Kidney (tissue), 14 donors: ENCODE results near the gene MRPL17. TPM values are rescaled to one million over a fixed set of nuclear protein-coding genes. Genes with fewer than 3 reads are reported as not detected.
"Not testable (repeated sequence)": the region's sequence is repeated elsewhere in the genome, so short reads cannot be mapped to it uniquely, and the experiment has no call there.

Experiments
- DNase-seq, 5 donors: peaks; one replicate each; pipeline ENCODE4 v3.0.0-alpha.2; 2013 to 2020
- FAIRE-seq: peaks from 2 replicates; lab custom pipeline; 2012; peaks lifted over from hg19 to GRCh38; lab: Jason Lieb, UNC
- H3K27ac ChIP-seq, 2 donors: one replicate each; pipeline ENCODE4 v1.7.0; 2013; ENCODE audit warnings: low read depth in 2 of 2, low read length in 2 of 2, inconsistent platforms in 1 of 2
- H3K27me3 ChIP-seq: one replicate; pipeline ENCODE4 v1.7.1; 2013; ENCODE audit warnings: low read length, inconsistent platforms; ENCODE audit not compliant: control insufficient read depth, insufficient read depth
- H3K36me3 ChIP-seq, 3 donors: one replicate each; pipeline versions ENCODE4 v1.7.0 to v1.7.1; 2013; ENCODE audit warnings: low read length in 3 of 3, control low read depth in 1 of 3, inconsistent platforms in 1 of 3; ENCODE audit not compliant: insufficient read depth in 3 of 3, control insufficient read depth in 2 of 3
- H3K4me1 ChIP-seq, 3 donors: one replicate each; pipeline versions ENCODE4 v1.7.0 to v1.7.1; 2013; ENCODE audit warnings: low read length in 3 of 3, inconsistent platforms in 1 of 3, low read depth in 1 of 3; ENCODE audit not compliant: control insufficient read depth in 2 of 3, insufficient read depth in 2 of 3
- H3K4me3 ChIP-seq, 3 donors: one replicate each; pipeline versions ENCODE4 v1.7.0 to v1.8.1; 2013; ENCODE audit warnings: low read length in 3 of 3, control low read depth in 1 of 3, inconsistent platforms in 1 of 3
- H3K9ac ChIP-seq, 3 donors: one replicate each; pipeline versions ENCODE4 v1.7.0 to v1.7.1; 2013; ENCODE audit warnings: low read length in 3 of 3, control low read depth in 1 of 3, inconsistent platforms in 1 of 3
- H3K9me3 ChIP-seq, 3 donors: one replicate each; pipeline versions ENCODE4 v1.7.0 to v1.7.1; 2013; ENCODE audit warnings: low read length in 3 of 3, control low read depth in 1 of 3, inconsistent platforms in 1 of 3; ENCODE audit not compliant: control insufficient read depth in 2 of 3, insufficient read depth in 1 of 3
- CTCF ChIP-seq: IDR thresholded peaks from 3 replicates; pipeline ENCODE4 v1.5.1; 2012; ENCODE audit warnings: mild to moderate bottlenecking, moderate library complexity, borderline replicate concordance; ENCODE audit not compliant: insufficient read depth; ENCODE audit errors: extremely low read depth
- intact Hi-C: fragments of 100-400 bp; cut with DNase I; formaldehyde crosslinking; loops from one replicate; pipeline ENCODE4 v1.11.1; 2022
- polyA plus RNA-seq: library from polyadenylated mRNA; stranded (reverse); fragments of 350-450 nt; fragmentation: Illumina TruSeq; extraction: RNeasy Lipid Tissue Mini Kit (QIAGEN cat#74804); gene quantifications from one replicate; pipeline ENCODE4 v1.2.3, GENCODE V29; 2014; ENCODE audit warnings: low read depth, low replicate concordance; ENCODE audit not compliant: insufficient read depth
- total RNA-seq: library from RNA; stranded (reverse); fragmentation: NEBNext Ultra II Directional; extraction: Animal tissue kit (Norgen Biotek cat#: 25700); gene quantifications from one replicate; pipeline ENCODE4 v1.2.1, GENCODE V29; 2021
- donor health status: control.
- donor health status: control.
- donor health status: control.
- donor health status: control.
- donor health status: control.
- donor health status: DM: yes; HTN: yes; CAD: no.
- donor health status: Normal renal cell carcinoma (clear cell type).

MRPL17 gene
- total and polyA plus RNA-seq, 2 donors from 2014 or later: 44.0 to 121 TPM

DNA sequence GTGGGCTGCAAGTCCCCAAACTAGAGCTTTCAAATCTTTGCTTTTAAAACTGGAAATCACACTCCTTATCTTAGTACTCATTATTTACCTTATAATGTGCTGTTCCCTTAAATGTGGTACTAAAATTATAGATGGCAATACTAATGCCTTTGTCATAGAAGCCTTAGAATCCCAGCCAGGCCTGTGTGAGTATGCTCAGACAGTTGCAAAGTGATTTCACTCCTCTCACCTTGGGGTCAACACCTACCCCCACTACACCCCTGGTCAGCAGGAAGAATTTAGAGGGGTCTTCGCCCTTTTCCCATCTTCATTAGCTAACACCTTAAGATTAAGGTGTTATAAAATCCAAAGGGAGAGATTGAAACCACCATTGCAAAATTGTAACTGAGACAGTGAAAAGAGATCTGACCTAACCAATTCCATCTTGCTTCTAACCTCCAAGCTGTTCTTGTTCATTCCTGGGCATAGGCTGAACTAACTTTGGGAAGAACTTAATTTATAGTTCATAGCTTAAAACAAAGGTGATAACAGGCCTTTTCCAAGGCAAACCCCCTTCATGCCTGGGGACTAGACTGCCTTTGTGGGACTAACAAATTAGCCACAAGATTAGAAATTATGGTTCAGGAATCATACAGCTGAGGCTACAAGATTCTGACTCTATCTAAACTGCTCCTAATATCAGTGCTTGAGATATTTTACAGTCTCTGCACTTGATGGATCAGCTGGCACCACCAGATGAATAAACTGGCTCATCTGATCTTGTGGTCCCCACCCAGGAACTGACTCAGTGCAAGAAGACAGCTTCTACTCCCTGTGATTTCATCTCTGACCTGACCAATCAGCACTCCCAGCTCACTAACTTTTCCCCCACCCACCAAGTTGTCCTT lies 10.4 kb upstream of the MRPL17 start:
- Histone ChIP-seq H3K27me3 (no peaks in the 10 kb centered on the region), H3K4me3 (no peak overlapping the region), H3K9me3 (no peaks in the 10 kb centered on the region), H3K4me1 (peaks cover 0 to 3% (median 0%) of the 10 kb centered on the region in 3 donors), H3K9ac (no peak overlapping the region), H3K36me3 (no peaks in the 10 kb centered on the region), H3K27ac (no peak overlapping the region)
- intact Hi-C loops: no loop called here
- DNase-seq: no peak
- no peak for TF ChIP-seq CTCF
- FAIRE-seq: no peak

DNA sequence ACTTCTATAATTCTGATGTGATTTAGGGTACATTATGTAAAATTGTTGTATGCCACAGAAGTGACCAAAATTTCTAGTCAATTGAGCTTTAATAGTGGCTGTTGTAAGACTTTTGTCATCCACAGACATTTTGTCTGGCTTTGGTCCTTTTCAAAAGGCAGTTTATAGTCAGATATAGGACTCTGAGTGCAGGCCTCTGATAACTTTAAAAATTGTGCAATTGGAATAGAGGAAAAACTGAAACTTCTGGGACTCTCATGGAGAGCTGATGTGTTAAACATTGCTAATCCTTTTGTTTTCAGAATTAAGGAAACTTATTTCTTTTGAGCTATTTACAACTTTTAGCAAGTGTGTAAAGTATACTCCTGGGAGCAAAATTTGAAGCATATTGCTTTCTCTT lies 9.0 kb upstream of the MRPL17 start:
- no peak for FAIRE-seq
- peaks cover 0 to 3% (median 0%) of the 10 kb centered on the region in 3 donors for H3K4me1 ChIP-seq
- H3K9ac ChIP-seq: no peak overlapping the region
- intact Hi-C loops: no loop called here
- H3K9me3 ChIP-seq: no peaks in the 10 kb centered on the region
- no peaks in the 10 kb centered on the region for H3K36me3 ChIP-seq
- no peak for TF ChIP-seq CTCF
- H3K27me3 ChIP-seq: no peaks in the 10 kb centered on the region
- DNase-seq: no peak
- H3K4me3 ChIP-seq: no peak overlapping the region
- no peak overlapping the region for H3K27ac ChIP-seq

DNA sequence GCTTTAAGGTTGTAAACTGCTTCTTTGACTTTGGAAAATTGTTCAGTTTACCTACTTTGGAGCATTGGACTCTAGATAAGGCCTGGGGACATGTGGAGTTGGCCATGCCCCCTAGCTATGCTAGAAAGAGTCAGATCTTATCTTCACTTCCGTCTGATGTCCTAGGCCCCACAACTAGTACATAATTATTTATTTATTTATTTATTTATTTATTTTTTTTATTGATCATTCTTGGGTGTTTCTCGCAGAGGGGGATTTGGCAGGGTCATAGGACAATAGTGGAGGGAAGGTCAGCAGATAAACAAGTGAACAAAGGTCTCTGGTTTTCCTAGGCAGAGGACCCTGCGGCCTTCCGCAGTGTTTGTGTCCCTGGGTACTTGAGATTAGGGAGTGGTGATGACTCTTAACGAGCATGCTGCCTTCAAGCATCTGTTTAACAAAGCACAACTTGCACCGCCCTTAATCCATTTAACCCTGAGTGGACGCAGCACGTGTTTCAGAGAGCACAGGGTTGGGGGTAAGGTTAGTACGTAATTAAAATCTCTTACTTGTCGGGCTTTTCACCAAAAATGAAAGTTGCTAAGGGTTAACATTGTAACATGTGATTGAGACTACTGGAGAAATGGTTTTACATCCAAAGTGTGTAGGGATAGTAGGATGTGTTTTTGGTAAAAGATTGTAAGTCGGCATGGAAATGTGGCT lies 7.4 kb upstream of the MRPL17 start:
- H3K4me1 ChIP-seq, intact Hi-C loops, DNase-seq, H3K36me3 ChIP-seq, H3K4me3 ChIP-seq, H3K9me3 ChIP-seq, FAIRE-seq, H3K27me3 ChIP-seq, H3K9ac ChIP-seq, H3K27ac ChIP-seq: not testable (repeated sequence)

GRCh38 chr11:6687876-6688275 lies 4.7 kb upstream of the MRPL17 start:
- no peak overlapping the region for H3K9ac ChIP-seq
- no peaks in the 10 kb centered on the region for H3K36me3 ChIP-seq
- H3K9me3 ChIP-seq: no peaks in the 10 kb centered on the region
- no peak for DNase-seq
- intact Hi-C loops: loop anchor here (10.0 kb wide), 1 partner anchor 153 kb away; no protein-coding TSS in a partner anchor
- peaks cover 0 to 4% (median 4%) of the 10 kb centered on the region in 3 donors for H3K4me1 ChIP-seq
- no peak for FAIRE-seq
- no peaks in the 10 kb centered on the region for H3K27me3 ChIP-seq
- H3K4me3 ChIP-seq: no peak overlapping the region
- no peak for TF ChIP-seq CTCF
- no peak overlapping the region for H3K27ac ChIP-seq
